Bronchial epithelial cell (primary cell): ENCODE measurements around the gene ZSWIM4. TPM values are rescaled to one million over a fixed set of nuclear protein-coding genes. Genes with fewer than 3 reads are reported as not detected.

Source experiments
- DNase-seq: peaks from one replicate; pipeline ENCODE4 v3.0.0-alpha.2; 2010; ENCODE audit warnings: low read depth
- FAIRE-seq: peaks from 2 replicates; lab custom pipeline; 2011; peaks lifted over from hg19 to GRCh38; lab: Jason Lieb, UNC
- H3K27me3 ChIP-seq: 2 replicates; pipeline ENCODE4 v1.5.1; 2011; ENCODE audit warnings: low read length; ENCODE audit not compliant: control insufficient read depth, insufficient read depth
- H3K36me3 ChIP-seq: 2 replicates; pipeline ENCODE4 v1.5.1; 2011; ENCODE audit warnings: low read length; ENCODE audit not compliant: control insufficient read depth, insufficient read depth
- H3K4me3 ChIP-seq: 2 replicates; pipeline ENCODE4 v1.5.1; 2011; ENCODE audit warnings: mild to moderate bottlenecking, low read depth, low read length, control low read depth
- total RNA-seq: library from RNA; depleted of rRNA; stranded (reverse); fragments of >200 nt; gene quantifications from 2 replicates; pipeline ENCODE4 v1.2.1, GENCODE V29; 2014
- TF ChIP-seq, protein P1 (sequence below): IDR thresholded peaks from 2 replicates; pipeline ENCODE4 v1.5.1; 2011; ENCODE audit warnings: mild to moderate bottlenecking, moderate library complexity, low read length, control low read depth, inconsistent platforms; ENCODE audit not compliant: insufficient read depth, severe bottlenecking

The ZSWIM4 gene
- total RNA-seq, 1 donor from 2014 or later, result 3.2 TPM

GRCh38 chr19:13819238-13819637, 24.0 kb downstream of the ZSWIM4 start:
- H3K27me3 ChIP-seq, result no peaks in the 10 kb centered on the region
- no peak overlapping the region for H3K4me3 ChIP-seq
- FAIRE-seq (no peak), DNase-seq (no peak)
- TF ChIP-seq, protein P1, sequence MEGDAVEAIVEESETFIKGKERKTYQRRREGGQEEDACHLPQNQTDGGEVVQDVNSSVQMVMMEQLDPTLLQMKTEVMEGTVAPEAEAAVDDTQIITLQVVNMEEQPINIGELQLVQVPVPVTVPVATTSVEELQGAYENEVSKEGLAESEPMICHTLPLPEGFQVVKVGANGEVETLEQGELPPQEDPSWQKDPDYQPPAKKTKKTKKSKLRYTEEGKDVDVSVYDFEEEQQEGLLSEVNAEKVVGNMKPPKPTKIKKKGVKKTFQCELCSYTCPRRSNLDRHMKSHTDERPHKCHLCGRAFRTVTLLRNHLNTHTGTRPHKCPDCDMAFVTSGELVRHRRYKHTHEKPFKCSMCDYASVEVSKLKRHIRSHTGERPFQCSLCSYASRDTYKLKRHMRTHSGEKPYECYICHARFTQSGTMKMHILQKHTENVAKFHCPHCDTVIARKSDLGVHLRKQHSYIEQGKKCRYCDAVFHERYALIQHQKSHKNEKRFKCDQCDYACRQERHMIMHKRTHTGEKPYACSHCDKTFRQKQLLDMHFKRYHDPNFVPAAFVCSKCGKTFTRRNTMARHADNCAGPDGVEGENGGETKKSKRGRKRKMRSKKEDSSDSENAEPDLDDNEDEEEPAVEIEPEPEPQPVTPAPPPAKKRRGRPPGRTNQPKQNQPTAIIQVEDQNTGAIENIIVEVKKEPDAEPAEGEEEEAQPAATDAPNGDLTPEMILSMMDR, result no peak
- H3K36me3 ChIP-seq, result peaks cover 12% of the 10 kb centered on the region

- FAIRE-seq (no peak), DNase-seq (no peak)
- Histone ChIP-seq H3K27me3 (no peaks in the 10 kb centered on the region), H3K36me3 (peaks cover 17% of the 10 kb centered on the region), H3K4me3 (no peak overlapping the region)
- TF ChIP-seq, protein P1, result no peak
These were observed 26.0 kb downstream of the ZSWIM4 start for GRCh38 chr19:13821292-13821691.

GRCh38 chr19:13823256-13823655, 28.0 kb downstream of the ZSWIM4 start:
- TF ChIP-seq, protein P1, result no peak
- no peaks in the 10 kb centered on the region for H3K27me3 ChIP-seq
- peaks cover 10% of the 10 kb centered on the region for H3K36me3 ChIP-seq
- no peak for FAIRE-seq
- H3K4me3 ChIP-seq, result no peak overlapping the region
- DNase-seq, result no peak

DNA sequence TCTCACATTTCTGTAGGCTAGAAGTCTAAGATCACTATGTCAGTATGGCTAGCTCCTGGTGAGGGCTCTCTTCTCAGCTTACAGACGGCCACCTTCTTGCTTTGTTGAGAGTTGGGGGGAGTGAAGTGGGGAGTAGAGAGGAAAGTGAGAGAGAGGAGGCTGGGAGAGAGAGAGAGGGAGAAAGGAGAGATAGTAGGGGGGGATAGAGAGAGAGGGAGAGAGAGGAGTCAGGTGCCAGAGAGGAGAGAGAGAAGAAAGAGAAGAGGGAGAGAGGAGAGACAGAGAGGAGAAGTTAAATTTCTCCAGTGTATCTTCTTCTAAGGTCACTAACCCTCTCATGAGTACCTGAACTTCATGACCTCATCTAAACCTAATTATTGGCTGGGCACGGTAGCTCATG, 28.7 kb downstream of the ZSWIM4 start:
- TF ChIP-seq, protein P1, result no peak
- H3K4me3 ChIP-seq, result no peak overlapping the region
- FAIRE-seq (no peak), DNase-seq (no peak)
- H3K36me3 ChIP-seq, result peaks cover 13% of the 10 kb centered on the region
- no peaks in the 10 kb centered on the region for H3K27me3 ChIP-seq

DNA sequence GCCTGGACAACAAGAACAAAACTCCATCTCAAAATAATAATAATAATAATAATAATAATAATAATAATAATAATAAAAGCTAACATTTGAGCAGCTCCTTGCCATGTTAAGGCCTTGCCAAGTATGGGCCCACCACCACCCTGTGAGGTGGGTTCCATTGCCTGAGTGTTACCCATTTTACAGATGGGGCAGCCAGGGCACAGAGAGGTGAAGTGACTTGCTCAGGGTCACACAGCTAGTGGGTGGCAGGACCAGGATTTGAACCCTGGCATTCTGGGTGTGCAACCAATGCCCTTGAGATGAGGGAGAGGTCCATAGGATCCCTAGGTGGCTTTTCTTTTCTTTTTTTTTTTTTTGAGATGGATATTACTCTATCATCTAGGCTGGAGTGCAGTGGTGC, 29.5 kb downstream of the ZSWIM4 start:
- no peaks in the 10 kb centered on the region for H3K27me3 ChIP-seq
- H3K36me3 ChIP-seq, result peaks cover 12% of the 10 kb centered on the region
- TF ChIP-seq, protein P1, result no peak
- FAIRE-seq, result no peak
- no peak for DNase-seq
- H3K4me3 ChIP-seq, result no peak overlapping the region
